Measurements from ENCODE around the gene RCC2. TPM values are rescaled to one million over a fixed set of nuclear protein-coding genes. Genes with fewer than 3 reads are reported as not detected.

The RCC2 gene
- total RNA-seq, 2 donors from 2014 or later = 240 to 325 TPM

DNA sequence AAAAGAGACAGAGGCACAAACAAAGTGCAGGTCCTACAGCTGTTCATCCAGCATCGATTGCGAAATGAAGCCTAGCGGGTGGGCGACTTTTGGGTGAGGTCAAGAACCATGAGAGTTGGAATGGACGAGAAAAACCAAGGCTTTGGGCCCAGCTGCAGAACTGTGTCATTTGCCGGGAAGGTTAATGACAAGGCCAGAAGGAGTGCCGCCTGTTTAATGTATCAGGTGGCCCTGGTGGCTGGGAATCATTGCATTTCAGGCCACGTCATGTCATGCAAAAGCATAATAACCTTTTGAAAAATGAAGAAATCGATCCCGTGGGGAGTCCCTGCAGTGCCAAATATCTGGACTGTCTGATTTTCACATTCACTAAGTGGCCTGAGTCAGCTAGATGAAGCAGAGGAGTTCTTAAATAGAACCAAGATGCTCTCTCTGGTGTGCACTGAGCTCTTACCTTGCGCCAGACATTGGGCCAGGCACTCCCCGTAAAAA lies 8.1 kb upstream of the RCC2 start:
- Histone ChIP-seq H3K9me3 (ENCODE audit: control insufficient read depth, low read length) (no peaks in the 10 kb centered on the region), H3K4me3 (ENCODE audit: low read length) (no peak overlapping the region), H3K9ac (ENCODE audit: extremely low read depth, low read length, poor library complexity, severe bottlenecking) (no peak overlapping the region), H3K27me3 (ENCODE audit: control insufficient read depth, insufficient read depth, low read length, poor library complexity, severe bottlenecking) (no peaks in the 10 kb centered on the region), H3K27ac (ENCODE audit: low read depth, low read length) (no peak overlapping the region), H3K36me3 (ENCODE audit: control insufficient read depth, insufficient read depth, low read length) (no peaks in the 10 kb centered on the region), H3K4me1 (ENCODE audit: control insufficient read depth, insufficient read depth, low read length) (no peaks in the 10 kb centered on the region)
- no peak for DNase-seq
- no peaks in the 10 kb centered on the region for H3K36me3 Mint-ChIP-seq (ENCODE audit: low read depth)
- WGBS, 2 experiments (ENCODE audit: insufficient coverage in 1 of 2, insufficient read length in 1 of 2) = 93 to 96% methylated on average over 12 of the region's 12 CpGs
- H3K4me3 Mint-ChIP-seq = no peak overlapping the region
- H3K9me3 Mint-ChIP-seq = no peaks in the 10 kb centered on the region
- peaks cover 6% of the 10 kb centered on the region for H3K4me1 Mint-ChIP-seq
- H3K27ac Mint-ChIP-seq = no peak overlapping the region
- no peak for TF ChIP-seq CTCF (conservative IDR thresholded peaks at IDR 0.05)
- peaks cover 2% of the 10 kb centered on the region for H3K27me3 Mint-ChIP-seq (ENCODE audit: insufficient read depth)

GRCh38 chr1:17442841-17443240 lies 3.4 kb upstream of the RCC2 start:
- Histone ChIP-seq H3K36me3 (ENCODE audit: control insufficient read depth, insufficient read depth, low read length) (no peaks in the 10 kb centered on the region), H3K9me3 (ENCODE audit: control insufficient read depth, low read length) (no peaks in the 10 kb centered on the region), H3K4me1 (ENCODE audit: control insufficient read depth, insufficient read depth, low read length) (peaks cover 4% of the 10 kb centered on the region), H3K9ac (ENCODE audit: extremely low read depth, low read length, poor library complexity, severe bottlenecking) (no peak overlapping the region), H3K4me3 (ENCODE audit: low read length) (no peak overlapping the region), H3K27ac (ENCODE audit: low read depth, low read length) (no peak overlapping the region), H3K27me3 (ENCODE audit: control insufficient read depth, insufficient read depth, low read length, poor library complexity, severe bottlenecking) (no peaks in the 10 kb centered on the region)
- Mint-ChIP-seq H3K4me3 (no peak overlapping the region), H3K36me3 (ENCODE audit: low read depth) (no peaks in the 10 kb centered on the region), H3K9me3 (no peaks in the 10 kb centered on the region), H3K27ac (no peak overlapping the region), H3K4me1 (peaks cover 27% of the 10 kb centered on the region), H3K27me3 (ENCODE audit: insufficient read depth) (peaks cover 10% of the 10 kb centered on the region)
- TF ChIP-seq CTCF (conservative IDR thresholded peaks at IDR 0.05) = no peak
- no peak for DNase-seq
- WGBS, 2 experiments (ENCODE audit: insufficient coverage in 1 of 2, insufficient read length in 1 of 2) = 95 to 96% methylated on average over 6 of the region's 6 CpGs

DNA sequence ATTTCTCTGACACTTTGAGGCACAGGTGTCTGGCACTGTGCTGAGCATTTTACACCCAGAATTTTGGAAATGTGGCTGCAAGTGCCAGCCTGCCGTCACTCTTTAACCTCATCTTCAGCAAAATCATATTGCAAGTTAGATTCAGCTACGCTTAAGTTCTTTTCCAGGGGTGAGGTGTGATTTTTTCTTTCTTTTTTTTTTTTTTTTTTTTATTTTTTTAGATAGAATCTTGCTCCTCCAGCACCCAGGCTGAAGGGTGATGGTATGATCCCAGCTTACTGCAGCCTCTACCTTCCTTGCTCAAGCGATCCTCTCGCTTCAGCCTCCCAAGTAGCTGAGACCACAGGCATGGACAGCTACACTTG lies 2.5 kb upstream of the RCC2 start:
- Mint-ChIP-seq H3K36me3 (ENCODE audit: low read depth) (peaks cover 3% of the 10 kb centered on the region), H3K4me3 (no peak overlapping the region), H3K4me1 (peaks cover 29% of the 10 kb centered on the region), H3K9me3 (no peaks in the 10 kb centered on the region), H3K27me3 (ENCODE audit: insufficient read depth) (peaks cover 10% of the 10 kb centered on the region), H3K27ac (no peak overlapping the region)
- Histone ChIP-seq H3K4me3 (ENCODE audit: low read length) (no peak overlapping the region), H3K9ac (ENCODE audit: extremely low read depth, low read length, poor library complexity, severe bottlenecking) (no peak overlapping the region), H3K36me3 (ENCODE audit: control insufficient read depth, insufficient read depth, low read length) (peaks cover 1% of the 10 kb centered on the region), H3K27me3 (ENCODE audit: control insufficient read depth, insufficient read depth, low read length, poor library complexity, severe bottlenecking) (no peaks in the 10 kb centered on the region), H3K27ac (ENCODE audit: low read depth, low read length) (no peak overlapping the region), H3K9me3 (ENCODE audit: control insufficient read depth, low read length) (no peaks in the 10 kb centered on the region), H3K4me1 (ENCODE audit: control insufficient read depth, insufficient read depth, low read length) (peaks cover 4% of the 10 kb centered on the region)
- no peak for DNase-seq
- TF ChIP-seq CTCF (conservative IDR thresholded peaks at IDR 0.05) = no peak
- 80 to 95% methylated on average over 2 to 4 of the region's 4 CpGs for WGBS, 2 experiments (ENCODE audit: insufficient coverage in 1 of 2, insufficient read length in 1 of 2)
